Measurements from ENCODE around the gene NLGN1.

- TF ChIP-seq CTCF (CRISPR knock-in tag; IDR thresholded peaks at IDR 0.05) (no peak), NFATC3 (CRISPR knock-in tag; IDR thresholded peaks at IDR 0.05) (no peak), RNF219 (CRISPR knock-in tag; IDR thresholded peaks at IDR 0.05) (no peak), GMEB2 (CRISPR knock-in tag; IDR thresholded peaks at IDR 0.05; ENCODE audit: low read depth) (no peak), SIN3A (IDR thresholded peaks at IDR 0.05; ENCODE audit: borderline replicate concordance, low read depth, low read length) (no peak), ZNF468 (CRISPR knock-in tag; IDR thresholded peaks at IDR 0.05) (no peak), POLR2A (IDR thresholded peaks at IDR 0.05; ENCODE audit: insufficient read depth in 1 of 2, low read depth in 2 of 2, low read length in 2 of 2) (no peak), PRDM4 (CRISPR knock-in tag; IDR thresholded peaks at IDR 0.05; ENCODE audit: borderline replicate concordance) (no peak), ZNF883 (CRISPR knock-in tag; IDR thresholded peaks at IDR 0.05; ENCODE audit: not compliant biosample characterization) (no peak), TCF12 (IDR thresholded peaks at IDR 0.05) (no peak), TCF12 (CRISPR knock-in tag; IDR thresholded peaks at IDR 0.05) (no peak), RNF2 (conservative IDR thresholded peaks at IDR 0.05; ENCODE audit: low read depth) (no peak), EHMT2 (IDR thresholded peaks at IDR 0.05; ENCODE audit: borderline replicate concordance, low read depth, low read length) (no peak), FOXM1 (CRISPR knock-in tag; IDR thresholded peaks at IDR 0.05) (no peak), EP300 (IDR thresholded peaks at IDR 0.05; ENCODE audit: low read depth in 2 of 2, low read length in 2 of 2) (no peak), EP300 (CRISPR knock-in tag; IDR thresholded peaks at IDR 0.05; ENCODE audit: borderline replicate concordance) (no peak)
Measured at GRCh38 chr3:173706630-173707029, 309.1 kb downstream of the NLGN1 start.
